AML-193 (cell line): ENCODE measurements around the gene VWC2L.

ENCODE experiments used
- DNase-seq, 2 experiments: peaks; one replicate each; lab custom pipeline; 2025; lab: John Stamatoyannopoulos, UW

The VWC2L gene

DNA sequence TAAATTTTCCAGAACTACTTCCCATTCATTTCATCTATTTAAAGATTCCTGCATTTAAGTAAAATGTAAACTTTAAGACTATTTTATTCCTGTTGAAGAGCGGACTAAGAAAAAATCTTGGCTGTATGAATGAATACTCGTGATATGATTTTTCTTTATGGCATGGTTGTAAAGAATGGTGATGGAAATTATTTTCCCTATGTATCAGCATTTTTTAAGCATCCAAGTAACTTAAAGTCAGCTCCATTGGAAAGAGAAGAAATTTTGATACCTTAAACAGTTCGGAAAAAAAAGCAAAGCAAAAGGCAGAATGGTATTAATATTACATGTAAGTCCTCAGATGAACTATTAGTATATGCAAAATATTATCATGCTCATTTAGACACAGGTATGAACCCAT, 58.9 kb downstream of the VWC2L start:
- no peak for DNase-seq

DNA sequence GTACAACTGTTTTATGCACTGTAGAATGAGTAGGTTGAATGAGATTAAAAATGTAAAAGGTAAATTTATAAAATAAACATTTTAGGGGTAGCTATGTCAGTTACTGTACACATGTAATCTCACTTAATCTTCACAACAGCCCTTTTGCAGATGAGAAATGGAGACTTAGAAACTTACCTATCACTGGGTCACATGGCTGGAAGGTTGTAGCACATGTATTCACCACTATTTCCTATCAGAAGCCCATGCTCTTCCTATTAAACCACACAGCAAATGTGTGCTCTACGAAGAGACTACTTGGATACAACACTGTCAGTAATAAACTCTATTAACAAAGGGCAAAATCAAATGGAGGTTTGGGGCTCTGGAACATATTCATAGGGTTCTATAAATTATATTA, 60.5 kb downstream of the VWC2L start:
- DNase-seq: no peak

DNA sequence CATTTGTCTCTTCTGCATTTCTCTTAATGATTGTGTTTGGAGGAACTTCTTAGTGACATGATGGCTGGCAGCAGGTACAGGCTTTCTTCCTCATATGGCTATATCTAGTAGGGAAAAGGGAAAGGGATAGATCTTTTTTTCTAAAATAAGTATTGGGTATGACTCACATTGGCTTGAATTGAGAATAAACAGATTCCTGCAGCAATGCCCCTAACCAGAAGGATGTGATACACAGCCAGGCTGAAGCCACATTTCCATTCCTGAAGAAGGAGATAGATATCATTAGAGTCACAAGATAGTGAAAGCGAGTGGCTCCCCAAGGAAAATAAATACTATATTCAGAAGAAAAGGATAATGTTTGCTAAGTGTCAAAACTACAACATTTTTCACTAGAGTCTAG, 61.1 kb downstream of the VWC2L start:
- DNase-seq: no peak

DNA sequence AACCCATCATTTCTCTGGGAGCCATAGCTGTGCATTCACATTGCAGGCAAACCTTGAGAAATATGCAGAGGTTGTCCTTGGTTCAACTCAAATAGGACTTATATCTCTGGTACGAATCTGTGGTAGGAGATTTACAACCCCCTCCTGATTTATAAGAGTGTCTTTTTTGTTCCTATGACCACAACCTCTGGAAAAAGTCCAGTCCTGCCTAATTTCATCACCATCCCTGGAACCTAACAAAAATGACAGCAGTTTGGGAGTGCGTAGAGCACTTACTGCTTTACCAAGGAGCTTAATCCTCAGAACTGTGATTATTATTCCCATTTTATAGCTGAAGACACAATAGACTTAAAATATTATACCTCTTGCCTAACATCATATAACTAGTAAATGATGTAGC, 66.5 kb downstream of the VWC2L start:
- DNase-seq: no peak

DNA sequence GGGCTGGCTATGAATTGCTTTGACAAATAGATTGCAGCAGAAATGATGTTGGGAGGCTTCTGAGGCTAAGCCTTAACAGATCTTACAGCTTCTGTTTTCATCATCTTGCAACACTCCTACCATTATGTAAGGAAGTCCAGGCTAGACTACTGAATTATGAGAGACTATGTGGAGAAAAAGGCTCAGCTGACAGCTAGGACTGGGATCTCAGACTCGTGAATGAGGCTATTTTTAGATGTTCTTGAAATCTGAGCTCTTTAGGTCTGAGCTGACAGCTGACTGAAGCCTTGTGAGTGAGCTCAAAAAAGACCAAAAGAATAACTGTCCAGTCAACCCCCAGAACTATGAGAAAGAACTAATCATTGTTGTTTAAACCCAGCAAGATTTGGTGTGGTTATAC, 70.3 kb downstream of the VWC2L start:
- no peak for DNase-seq

DNA sequence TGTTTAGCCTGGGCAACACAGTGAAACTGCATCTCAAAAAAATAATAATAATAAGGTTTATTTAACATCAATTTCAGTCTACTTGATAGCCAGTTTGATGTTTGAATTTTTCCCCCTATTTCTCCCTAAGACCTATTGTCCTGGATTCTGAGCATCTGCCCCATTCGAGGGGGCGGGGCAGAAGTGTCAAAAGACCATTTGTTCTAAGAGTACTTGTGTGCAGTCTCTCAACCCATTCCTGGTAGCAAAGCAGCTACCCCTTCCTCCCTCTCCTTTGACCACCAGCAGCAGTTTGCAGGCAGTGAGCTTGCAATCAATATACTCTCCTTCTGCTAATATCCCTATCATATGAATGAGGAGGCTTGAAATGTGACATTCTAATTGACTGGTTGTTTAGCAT, 71.9 kb downstream of the VWC2L start:
- DNase-seq: no peak

DNA sequence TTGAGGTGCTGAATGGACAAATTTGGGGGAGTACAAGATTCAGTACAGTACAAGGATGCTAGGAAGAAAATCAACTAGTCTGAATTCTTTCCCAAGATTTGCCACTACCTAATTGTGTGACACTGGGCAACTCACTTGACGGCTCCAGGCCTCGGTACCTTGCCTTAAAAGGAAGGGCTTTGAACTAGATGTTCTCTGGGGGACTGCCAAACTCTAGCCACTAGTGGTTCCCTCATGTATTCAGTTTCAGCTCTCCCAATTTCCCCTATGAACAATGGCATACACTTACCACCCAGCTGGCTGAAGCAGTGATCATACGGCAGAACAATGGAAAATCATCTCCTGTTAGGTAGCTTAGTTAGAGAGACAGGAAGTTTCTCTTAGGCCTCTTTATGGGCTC, 73.4 kb downstream of the VWC2L start:
- DNase-seq: no peak

DNA sequence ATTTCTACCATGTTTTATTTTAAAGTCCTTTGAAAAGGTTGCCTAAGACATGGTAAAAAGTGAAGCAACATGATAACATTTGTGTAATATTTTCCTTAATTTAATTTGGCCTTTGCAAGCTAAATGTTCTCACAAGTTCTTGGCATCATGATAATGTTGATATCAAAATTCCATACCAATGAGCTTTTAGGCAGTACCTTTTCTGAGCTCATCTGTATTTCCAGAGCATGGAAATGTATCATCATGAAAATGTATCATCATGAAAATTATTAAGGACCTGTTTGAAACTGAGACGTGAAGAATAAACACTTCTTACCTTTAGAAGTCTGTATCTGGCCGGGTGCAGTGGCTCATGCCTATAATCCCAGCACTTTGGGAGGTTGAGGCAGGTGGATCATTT, 73.8 kb downstream of the VWC2L start:
- DNase-seq: no peak

DNA sequence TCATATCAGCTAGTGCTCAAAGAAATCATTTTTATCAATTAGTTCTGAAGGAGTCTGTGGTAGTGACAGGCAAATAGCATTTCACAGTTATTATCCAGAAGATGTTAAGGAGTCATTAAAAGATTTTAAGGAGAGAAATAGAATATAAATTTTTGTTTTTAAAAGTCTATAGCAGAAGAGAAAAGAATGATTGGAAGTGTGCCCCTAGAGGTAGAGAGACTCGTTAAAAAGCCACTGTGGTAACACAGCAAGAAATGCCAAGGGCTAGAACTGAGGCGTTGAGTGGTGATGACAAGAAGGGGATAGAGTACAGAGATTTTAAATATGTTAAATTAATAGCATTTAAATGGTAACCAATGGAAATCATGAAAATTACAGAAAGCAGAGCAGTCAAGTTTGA, 78.3 kb downstream of the VWC2L start:
- no peak for DNase-seq

DNA sequence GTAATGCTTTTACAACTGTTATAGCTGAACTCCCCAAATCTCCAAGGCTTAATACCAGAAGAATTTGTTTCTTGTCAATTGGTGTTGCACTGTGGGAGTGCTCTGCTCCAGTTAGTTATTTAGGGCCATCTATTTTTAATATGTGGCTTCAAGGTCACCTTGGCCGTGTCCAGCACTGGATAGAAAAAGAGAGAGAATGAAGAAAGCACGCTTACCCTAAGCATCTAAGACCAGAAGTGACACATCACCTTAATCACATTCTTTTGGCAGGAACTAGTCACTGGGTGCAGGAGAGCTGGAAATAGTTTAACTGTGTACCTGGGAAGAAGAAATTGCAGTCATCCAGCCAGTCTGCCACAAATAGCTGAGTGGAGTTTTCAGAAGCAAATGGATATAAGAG, 78.8 kb downstream of the VWC2L start:
- no peak for DNase-seq

DNA sequence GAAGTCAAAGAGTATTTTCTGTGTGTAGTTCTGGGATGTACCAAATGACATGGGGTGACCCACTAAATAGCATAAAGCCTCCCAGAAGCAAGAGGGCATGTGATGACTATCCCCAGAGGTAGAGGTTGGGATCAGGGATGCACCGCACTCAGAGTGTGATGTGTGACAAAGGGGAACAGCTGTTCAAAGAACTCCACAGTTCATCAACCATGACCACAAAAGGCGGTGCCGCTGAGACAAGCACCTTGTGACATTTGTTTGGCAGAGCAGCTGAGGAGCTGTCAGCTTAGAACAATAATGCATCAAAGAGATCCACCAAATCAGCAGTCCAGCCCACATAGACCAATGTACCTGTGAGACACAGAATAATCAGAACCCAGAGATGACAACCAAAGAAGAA, 81.3 kb downstream of the VWC2L start:
- DNase-seq: no peak

DNA sequence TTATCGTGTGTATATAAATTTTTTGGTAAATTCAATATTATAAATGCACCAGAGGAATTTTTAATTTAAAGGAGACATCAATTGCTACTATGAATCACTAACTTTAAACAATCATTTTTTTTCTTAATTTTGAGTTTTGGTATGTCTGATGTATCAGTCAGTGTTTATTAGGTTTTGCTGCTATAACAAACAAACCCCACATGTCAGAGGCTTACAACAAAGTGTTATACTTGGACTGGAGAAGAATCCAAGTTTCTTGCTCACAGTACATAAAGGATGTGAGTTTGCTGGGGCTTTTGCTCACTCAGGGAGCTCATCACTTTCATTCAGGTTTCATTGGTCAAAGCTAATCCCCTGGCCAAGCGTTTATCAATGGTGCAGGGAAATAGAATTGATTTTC, 81.8 kb downstream of the VWC2L start:
- no peak for DNase-seq

DNA sequence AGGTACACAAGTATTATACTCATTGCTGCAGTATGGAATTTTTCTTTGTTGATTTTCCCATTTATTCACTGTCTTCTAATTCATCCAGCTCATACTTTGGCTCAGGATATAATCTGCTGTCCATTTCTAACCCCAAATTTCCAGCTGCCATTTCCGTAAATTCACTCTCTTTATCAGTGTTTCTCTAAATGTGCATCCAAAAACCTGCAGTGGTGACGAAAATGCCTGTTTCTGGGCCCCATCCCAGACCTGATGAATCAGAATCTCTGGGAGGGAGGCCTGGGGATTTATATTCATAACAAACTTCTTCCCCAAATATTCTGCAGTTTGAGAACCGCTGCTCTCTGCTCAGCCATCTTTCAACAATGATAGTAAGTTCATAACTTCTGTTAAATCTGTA, 86.6 kb downstream of the VWC2L start:
- no peak for DNase-seq

DNA sequence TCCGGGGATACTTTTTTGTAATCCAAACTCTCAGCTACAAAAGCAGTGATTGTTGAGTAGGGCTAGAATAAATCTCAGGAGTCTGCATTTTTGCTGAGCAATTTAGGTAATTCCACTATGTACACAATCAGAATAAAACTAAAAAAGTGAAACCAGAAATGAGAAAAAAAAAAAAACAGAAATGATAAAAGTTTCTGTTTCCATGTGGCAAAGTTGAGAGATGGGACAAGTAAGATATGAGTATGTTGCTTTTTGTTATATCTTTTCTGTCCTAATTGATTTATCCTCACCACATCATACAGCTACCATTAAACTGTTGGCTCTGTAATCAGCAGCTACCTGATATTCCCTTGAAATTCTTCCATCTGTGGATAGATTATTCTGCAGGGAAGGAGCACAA, 92.7 kb downstream of the VWC2L start:
- no peak for DNase-seq

DNA sequence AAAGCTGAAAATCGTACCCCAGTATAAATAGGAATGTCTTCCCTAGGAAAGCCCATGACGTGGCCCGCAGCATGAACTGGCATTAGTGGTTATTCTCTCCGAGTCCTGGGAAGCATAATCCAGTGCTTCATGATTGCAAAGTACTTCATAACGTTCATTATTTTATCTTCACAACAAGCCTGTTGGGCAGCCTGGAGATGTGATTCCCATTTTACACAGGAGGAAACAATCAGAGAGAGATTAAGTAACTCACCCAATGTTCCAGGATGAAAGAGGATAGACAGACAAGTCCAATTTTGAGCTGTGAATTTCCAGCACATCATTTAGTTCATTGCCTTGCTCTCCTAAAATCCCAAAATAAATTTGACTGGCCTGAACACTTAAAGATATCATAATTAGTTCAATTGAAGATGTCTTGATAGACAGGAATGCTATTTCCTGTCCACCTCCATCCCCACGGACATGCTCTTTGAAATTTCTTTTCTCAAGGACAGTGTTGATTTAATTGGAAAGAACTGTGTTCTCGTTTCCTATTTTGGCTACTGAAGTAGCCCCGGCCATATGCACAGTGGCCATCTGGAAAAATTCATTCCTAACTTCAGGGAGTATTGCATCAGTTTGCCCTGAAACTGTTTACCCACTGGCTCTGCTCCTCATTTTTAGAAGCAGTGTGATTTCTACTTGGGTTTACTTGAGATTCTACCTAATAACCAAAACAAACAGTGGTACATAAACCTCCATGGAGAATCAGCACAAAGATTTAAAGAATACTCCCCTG, 93.9 kb downstream of the VWC2L start:
- no peak for DNase-seq

DNA sequence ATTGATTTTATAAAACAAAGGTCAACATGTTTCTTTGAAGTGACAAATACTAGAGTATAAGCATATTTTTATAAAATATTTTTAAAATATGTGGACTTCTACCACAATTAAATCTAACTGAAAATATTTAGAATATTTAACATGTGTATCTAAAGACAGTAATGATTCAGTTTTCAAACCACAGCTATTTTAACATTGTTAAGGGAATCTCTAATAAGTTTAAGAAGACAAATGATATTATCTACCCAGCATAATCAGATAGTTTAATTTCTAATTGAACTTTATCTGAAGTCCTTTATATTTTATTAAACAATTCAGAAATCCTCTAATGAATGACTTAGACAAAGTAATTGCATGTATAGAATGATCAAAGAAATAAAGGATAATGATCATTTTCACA, 96.2 kb downstream of the VWC2L start:
- no peak for DNase-seq

DNA sequence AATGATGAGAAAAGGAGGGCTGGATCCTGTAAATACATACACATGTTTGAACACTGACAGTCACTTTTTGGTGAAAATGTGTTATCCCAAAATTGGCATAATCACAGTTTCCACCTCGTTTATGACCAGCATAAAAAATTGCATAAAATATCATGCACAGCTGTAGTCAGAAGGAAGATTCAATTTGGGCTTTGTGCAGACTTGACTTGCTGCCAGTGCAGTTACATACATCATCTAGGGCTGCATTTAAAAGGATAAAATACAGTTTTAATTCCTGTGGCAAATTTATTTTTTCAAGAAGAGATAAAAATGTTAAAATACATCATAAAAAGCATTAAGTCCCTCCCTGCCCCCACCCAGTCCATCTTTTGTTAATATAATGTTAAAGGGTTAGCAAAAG, 103.8 kb downstream of the VWC2L start:
- no peak for DNase-seq

DNA sequence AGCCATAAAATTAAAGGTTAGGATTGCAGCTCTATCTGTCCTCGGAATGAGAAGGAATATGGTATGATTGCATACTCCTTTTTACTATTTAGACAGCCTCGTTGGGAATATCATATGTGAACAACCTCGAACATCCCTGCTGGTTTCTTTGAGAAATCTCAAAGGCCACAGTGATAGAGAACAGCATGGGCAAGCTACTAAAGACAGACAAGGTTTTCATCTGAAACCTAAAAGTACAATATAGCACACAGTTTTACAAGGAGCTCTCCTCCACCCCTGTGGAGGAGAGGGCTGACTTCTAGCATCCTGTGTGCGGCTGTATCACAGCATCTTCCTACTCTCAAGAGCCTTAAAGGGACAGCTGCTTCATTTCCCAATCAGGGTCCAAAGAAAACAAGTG, 104.3 kb downstream of the VWC2L start:
- no peak for DNase-seq

DNA sequence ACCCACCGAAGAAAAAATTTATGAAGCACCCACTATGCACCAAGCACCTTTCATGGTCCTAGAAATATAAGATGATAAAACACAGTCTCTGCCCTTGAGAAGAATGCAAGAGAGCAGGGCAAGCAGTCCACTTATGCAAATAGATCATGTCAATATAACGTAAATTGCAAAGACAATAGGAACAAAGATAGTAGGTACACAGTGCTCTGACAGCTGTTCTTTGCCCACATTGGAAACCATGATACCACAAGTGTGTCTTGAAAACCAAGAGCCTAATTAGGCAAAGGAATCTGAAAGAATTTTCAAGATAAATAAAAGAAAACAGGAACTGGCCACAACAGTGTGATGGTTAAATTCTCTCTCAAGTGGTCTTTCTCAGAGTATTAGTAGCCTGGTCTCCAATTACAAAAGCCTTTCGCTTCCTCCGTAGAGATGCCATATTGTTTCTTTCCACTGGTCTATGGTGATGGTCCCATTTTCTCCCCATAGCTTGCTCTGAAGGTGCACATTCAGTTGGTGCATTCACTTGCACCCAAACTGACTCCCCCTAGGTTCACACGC, 108.5 kb downstream of the VWC2L start:
- DNase-seq: no peak

DNA sequence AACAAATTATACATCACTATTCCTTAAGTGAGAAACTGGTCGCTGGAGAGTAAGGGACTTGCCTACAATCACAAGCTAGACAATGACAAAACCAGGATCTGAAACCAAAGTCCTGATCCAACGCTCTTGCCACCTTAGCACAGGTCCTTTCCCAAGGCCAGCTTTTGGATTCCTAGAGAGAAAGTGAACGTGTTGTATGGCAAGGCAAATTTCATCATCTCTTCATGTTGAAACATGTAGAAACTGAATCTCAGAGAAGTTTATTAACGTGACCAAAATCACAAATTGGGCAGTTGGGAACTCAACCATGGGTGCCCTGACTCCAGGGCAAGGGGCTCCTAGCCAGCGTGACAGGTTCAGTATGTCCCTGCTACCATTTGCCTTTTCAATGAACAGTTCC, 118.2 kb downstream of the VWC2L start:
- no peak for DNase-seq

DNA sequence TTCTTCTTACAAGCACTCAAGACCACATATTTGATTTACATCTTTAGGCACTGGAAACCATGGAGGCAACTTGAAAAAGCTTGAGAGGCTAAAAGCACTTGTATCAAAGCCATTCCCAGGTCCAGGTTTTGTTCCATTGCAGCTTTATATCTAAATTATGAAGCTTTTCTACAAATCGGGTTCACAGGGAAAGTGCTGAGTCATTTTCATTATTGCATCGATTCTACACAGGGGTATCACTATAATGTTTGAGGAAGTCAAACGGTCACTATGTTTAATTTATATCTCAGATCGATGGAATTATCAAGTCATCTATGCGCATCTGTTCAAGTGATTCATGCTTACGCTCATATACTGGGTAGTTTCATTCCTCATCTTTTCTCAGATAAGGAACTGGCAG, 118.7 kb downstream of the VWC2L start:
- no peak for DNase-seq

DNA sequence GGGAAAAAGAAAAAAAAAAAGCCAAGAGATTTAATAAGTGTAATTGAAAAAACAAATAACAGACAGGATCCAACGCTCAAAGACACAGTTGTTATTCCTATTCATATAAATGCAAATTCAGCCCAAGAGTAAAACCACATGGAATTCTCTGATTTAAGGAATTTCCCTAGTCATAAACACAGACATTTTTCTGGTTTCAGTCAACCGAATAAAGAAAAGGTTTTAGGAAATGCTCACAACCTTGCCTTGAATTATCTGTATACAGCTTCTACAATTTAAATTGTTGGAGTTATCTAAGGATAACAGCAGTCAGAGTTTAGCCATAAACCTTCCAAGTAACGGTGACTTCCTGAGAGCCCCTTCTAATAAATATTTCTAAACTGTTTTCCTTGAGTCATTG, 122.7 kb downstream of the VWC2L start:
- no peak for DNase-seq

DNA sequence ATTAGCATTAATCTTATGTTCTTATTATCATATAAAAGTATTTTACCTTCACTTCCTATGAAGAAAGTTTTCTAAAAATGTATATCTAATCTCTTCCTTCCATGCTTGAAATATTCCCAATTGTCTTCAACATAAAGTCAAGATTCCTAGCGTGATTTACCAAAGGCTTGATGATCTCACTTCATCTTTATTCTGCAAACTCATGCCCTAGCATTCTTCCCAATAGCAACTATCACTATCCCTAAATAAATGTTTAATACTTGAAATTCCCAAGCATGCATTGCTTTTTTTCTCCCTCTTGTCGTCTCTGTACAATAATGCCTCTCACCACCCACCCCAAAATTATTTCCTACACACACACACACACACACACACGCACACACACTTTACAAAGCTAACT, 125.8 kb downstream of the VWC2L start:
- DNase-seq: no peak

DNA sequence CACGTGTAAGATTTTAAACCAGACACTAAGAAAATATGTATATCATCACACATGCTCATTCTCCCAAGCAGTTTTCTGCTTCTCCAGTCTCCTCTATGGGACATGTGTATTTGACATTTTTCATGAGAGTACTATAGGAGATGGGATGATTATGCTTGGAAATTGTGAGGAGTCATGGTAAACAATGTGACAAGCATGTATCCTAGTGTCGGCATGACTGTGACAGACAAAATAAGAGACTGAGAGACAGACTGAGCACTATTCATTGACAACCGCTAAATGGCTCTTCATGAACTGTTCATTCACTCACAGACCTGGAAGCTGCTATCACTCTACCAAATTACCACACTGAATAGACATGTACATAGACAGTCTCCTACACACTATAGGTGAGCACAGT, 127.1 kb downstream of the VWC2L start:
- no peak for DNase-seq
